Activated naive CD4-positive, alpha-beta T cell treated with anti-CD3 and anti-CD28 coated beads, Interleukin-2, amount 50 U/mL, for 72 hours (primary cell): ENCODE results near the gene RMC1. TPM values are rescaled to one million over a fixed set of nuclear protein-coding genes. Genes with fewer than 3 reads are reported as not detected.

Source experiments
- ATAC-seq, 2 donors: fragments of 150-1000 bp; cut with Tn5 transposase; 2 replicates each; pipeline ENCODE4 v1.10.0; 2021; ENCODE audit warnings: mild to moderate bottlenecking in 2 of 2, moderate library complexity in 2 of 2
- DNase-seq, 2 donors: peaks; one replicate each; pipeline ENCODE4 v3.0.0; 2021 to 2022; ENCODE audit warnings: low spot score in 2 of 2
- H3K27ac Mint-ChIP-seq, 2 donors: one replicate each; pipeline ENCODE4 v1.8.0; 2022; ENCODE audit warnings: mild to moderate bottlenecking in 2 of 2, mixed read lengths in 2 of 2
- H3K36me3 Mint-ChIP-seq, 2 donors: one replicate each; pipeline ENCODE4 v1.8.0; 2022; ENCODE audit warnings: mixed read lengths in 2 of 2
- H3K9me3 Mint-ChIP-seq, 2 donors: one replicate each; pipeline ENCODE4 v1.8.0; 2022; ENCODE audit warnings: mixed read lengths in 2 of 2
- total RNA-seq, 2 donors: library from RNA; stranded (reverse); gene quantifications; one replicate each; pipeline ENCODE4 v1.2.3, GENCODE V29; 2022

The RMC1 gene
- total RNA-seq, 2 donors from 2014 or later: 31.3 to 54.0 TPM

DNA sequence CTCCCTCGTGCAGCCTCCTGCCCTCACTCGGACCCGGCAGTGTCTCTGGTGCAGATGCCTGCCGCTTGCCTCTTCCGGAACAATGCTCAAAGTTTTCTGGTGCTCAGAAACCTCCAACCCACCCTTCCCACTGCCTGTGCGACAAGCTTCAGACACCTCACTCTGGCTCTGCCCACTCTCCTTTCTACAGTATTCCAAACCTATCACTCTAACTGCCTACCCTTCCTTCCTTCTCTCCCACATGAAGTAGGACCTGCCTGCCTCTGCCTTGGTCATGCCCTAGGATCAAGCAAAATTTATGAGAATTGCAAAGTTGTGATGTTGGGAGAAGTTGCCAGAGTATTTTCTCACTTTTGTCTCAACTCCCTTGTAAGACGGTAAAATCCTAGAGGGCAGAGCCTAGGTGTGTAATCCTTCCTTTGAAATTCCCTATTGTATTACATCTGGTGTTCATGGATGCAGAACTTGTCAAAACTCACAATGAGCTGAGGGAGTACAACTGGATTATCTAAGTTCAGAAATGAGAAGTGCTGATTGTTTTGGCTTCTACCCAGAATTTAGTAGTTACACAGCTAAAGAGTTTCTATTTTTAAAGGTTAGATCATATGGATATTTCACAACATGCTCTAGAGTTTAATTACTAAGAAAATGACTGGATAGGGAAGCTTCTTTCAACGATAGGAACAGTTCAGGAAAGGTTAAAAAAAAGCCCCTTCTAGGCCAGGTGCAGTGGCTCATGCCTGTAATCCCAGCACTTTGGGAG, 75.8 kb downstream of the RMC1 start:
- no peaks in the 10 kb centered on the region for H3K9me3 Mint-ChIP-seq
- no peak for DNase-seq
- H3K27ac Mint-ChIP-seq: peak overlapping the region; percentile 1 to 47
- peaks cover 0 to 11% of the 10 kb centered on the region in 2 donors for H3K36me3 Mint-ChIP-seq
- ATAC-seq: no peak

DNA sequence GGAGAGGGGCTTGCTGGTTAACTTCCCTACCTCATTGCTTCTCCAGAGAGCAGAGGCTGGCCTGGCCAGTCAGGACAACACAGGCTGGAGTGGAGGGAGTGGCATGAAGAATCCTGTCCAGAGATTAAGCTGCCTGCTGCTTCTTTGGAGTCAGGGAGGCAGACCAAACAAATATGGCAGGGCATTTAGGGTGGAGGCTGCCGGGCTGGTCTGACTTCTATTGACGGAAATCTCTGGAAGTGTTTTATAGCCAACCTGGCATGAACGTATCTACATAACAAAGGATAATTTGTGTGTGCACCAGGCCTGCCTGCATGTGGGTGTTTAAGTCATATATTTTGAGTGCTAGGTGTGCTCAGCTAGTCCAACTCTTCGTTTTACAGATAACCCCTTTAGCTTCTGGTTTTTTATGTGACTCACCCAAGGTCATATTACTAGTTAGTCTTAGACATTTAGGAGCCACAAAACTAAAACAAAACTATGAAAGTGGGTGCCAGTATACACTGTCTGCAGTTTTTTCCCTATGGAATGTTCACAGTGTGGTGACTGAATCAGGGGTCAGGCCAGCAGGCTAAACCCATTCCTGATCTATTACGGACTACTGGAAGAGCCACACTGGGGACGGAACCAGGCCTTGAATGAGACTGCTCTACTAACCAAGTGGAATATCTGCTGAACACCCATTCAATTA, 77.5 kb downstream of the RMC1 start:
- no peak for DNase-seq
- no peak for ATAC-seq
- H3K9me3 Mint-ChIP-seq: no peaks in the 10 kb centered on the region
- H3K27ac Mint-ChIP-seq: no peak overlapping the region
- peaks cover 3 to 17% of the 10 kb centered on the region in 2 donors for H3K36me3 Mint-ChIP-seq

Other genes starting within 250 kb of the RMC1 start
- 10 to 100 TPM; 69.8 to 72.8 TPM for gene RIOK3, start 50.2 kb upstream of the RMC1 start, total RNA-seq
- gene NPC1, start 83.0 kb downstream of the RMC1 start, total RNA-seq: 10 to 100 TPM; 28.1 to 39.7 TPM
- not detected for gene ANKRD29, start 159.4 kb downstream of the RMC1 start, total RNA-seq
- under 1 TPM; 0.07 to 0.16 TPM for gene LAMA3, start 185.9 kb downstream of the RMC1 start, total RNA-seq